ENCODE data around the gene SLC45A2. TPM values are rescaled to one million over a fixed set of nuclear protein-coding genes. Genes with fewer than 3 reads are reported as not detected.

Gene SLC45A2
- 0.20 and 0.37 TPM in 2 replicates for total RNA-seq

DNA sequence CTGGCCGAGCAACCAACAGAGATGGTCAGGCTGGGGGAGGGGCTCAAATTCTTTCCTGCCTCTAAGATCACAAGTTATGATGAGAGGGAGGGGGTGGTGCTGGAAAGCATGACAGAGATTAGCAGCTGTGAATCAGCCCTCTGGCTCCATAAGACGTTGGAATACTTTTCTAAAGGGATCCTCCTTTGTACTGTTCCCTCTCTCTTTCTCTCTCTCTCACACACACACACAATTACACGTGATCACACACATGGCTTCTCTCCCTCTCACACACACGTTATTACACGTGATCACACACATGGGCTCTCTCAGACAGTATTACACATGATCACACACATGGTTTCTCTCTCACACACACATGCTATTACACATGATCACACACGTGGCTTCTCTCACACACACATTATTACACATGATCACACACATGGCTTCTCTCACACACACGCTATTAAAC, at the start of gene SLC45A2:
Gene SLC45A2, minus strand, starts transcription at position 23 of the 454 bp plus-strand sequence. CDS start 110 bp downstream, outside the sequence.

GRCh38 chr5:34007621-34008600, 23.4 kb upstream of the SLC45A2 start, which contains the start of gene AMACR:
TSS of gene AMACR (minus strand) at chr5:34008050. CDS start at chr5:34008019, 31 bp downstream.

GRCh38 chr5:33936381-33937016, 48.0 kb downstream of the SLC45A2 start, which contains the start of gene RXFP3:
TSS of gene RXFP3 (plus strand) at chr5:33936386. CDS start at chr5:33936741, 355 bp downstream.

Small RNA genes lying within 50 kb of the gene (small RNA-seq; reads per million reads assigned to genes)
- not detected for gene AC139783.1

Other genes starting within 250 kb of the SLC45A2 start
- gene ADAMTS12, start 92.7 kb downstream of the SLC45A2 start, total RNA-seq, result 28.0 and 28.7 TPM in 2 replicates
- gene RXFP3, start 48.3 kb downstream of the SLC45A2 start, total RNA-seq, result not detected in 2 replicates
- 5.7 and 6.6 TPM in 2 replicates for gene AMACR, start 23.4 kb upstream of the SLC45A2 start, total RNA-seq
- 0.59 and 1.1 TPM in 2 replicates for gene C1QTNF3, start 58.5 kb upstream of the SLC45A2 start, total RNA-seq